Activated CD8-positive, alpha-beta memory T cell treated with anti-CD3 and anti-CD28 coated beads, Interleukin-2, amount 50 U/mL, for 24 hours (primary cell): ENCODE measurements around the gene ZNF483.
"Not testable (repeated sequence)": the region's sequence is repeated elsewhere in the genome, so short reads cannot be mapped to it uniquely, and the experiment has no call there.

Experiments used
- DNase-seq: peaks from one replicate; pipeline ENCODE4 v3.0.0-alpha.2; 2020; ENCODE audit errors: extremely low read depth

Gene ZNF483

DNA sequence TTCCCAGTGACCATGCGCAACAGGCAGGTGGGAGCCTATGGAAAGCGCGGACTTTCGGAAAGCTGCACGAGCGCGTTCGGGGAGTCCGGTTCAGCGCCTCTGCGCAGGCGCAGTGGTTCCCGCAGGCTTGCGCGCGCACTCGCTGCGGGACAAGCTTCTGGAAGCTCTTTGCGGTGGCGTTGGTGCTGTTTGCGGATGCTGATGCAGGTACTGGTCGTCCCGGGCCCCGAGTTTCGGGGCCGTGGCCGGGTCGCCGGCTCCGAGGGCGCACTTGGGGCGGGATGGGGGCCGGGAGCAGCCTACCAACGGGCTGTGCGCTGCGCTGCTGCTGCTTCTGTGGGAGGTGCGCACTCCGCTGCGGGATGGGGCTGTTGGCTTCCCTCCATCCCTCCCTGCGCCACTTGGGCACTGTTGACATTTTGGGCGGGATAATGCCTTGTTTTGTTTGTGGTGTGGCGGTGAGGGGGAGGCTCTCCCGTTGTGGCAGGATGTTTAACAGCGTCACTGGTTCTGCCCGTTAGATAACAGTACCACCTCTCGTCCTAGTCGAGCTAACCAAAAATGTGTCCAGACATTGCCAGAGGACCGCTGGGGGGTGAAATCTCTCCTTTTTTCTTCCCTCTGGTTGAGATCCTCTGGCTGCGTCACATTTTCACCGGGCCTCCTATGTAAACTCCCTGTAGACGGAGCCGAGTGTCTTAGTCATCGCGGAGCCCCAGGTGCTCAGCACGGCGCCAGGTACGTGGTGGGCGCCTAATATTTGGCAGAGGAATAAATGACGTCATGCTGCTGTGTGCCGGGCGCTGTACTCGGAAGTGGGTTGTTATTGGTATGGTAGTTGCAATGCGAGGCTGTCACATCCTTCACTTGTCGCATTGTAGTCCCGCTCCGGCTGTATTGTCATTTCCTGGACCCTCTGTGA is at the start of gene ZNF483:
ZNF483 (plus strand) TSS at position 124 of the 922 bp plus-strand sequence. CDS start 2,217 bp downstream, outside the sequence.
- DNase-seq = peak; percentile 27

DNA sequence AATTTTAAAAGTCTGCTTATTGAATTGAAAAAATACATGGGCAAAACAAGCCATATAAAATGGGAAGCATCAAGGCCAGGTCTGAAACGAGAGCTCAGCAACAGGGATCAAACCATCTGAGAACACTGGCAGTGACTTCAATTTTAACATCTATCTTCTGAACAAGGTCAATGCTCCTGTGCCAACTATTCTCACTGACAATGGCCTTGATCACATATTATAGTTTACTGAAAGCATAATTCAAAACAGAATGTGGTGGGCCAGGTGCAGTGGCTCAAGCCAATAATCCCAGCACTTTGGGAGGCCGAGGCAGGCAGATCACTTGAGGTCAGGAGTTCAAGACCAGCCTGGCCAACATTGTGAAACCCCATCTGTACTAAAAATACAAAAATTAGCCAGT is 49.8 kb upstream of the ZNF483 start:
- DNase-seq = no peak

DNA sequence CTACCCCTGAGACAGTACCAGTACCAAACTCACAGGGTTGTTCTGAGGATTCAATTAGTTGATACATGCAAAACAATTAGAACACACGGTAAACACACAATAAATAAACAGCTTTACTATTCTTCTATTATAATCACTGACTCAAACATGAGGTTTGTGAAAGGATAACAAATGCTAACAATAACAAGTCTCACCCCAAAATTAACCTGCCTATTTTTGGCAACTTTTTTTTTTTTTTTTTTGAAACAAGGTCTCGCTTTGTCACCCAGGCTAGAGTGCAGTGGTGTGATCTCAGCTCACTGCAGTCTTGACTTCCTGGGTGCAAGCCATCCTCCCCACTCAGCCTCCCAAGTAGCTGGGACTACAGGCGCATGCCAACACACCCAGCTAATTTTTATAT is 47.3 kb upstream of the ZNF483 start:
- DNase-seq = no peak

- no peak for DNase-seq
These were observed 42.9 kb upstream of the ZNF483 start for GRCh38 chr9:111481885-111482636.

DNA sequence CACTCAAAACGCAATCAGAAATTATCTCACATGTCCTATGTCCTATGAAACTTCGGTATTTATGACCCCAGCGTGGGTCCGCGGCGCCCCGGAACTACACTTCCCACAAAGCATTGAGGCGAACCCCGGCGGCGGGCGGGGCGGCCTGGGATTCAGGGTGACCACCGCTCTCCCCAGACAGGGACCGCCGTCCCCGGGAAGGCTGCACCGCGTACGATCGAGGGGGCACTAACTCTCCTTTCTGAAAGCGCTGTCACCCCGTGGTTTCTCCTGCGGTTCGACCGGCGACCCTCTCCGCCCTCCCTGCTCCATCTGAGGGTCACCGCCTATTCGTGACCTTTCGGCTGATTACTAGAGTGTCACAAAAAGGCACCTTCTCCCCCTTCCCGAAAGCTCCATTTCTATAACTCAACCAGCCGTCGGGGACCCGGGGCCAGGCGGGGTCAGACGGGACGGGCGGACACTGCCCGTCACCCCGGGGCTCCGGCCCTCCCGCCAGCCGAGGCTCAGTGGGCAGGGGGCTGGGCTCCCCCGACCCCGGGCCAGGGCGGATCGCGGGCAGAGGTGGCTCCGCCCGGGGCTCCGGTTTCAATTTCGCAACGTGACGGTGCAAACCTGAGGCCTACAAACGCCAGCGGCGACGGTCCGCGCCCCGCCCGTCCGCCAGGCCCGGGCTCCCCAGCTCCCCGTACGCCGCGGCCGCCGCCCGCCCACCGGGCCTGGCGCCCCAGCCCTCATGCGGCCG is 42.1 kb upstream of the ZNF483 start:
- DNase-seq = no peak

- no peak for DNase-seq
These were observed 41.5 kb upstream of the ZNF483 start for GRCh38 chr9:111483439-111483857.

GRCh38 chr9:111483858-111484571 is 41.0 kb upstream of the ZNF483 start, which contains the start of gene ECPAS:
Gene ECPAS (minus strand): TSS chr9:111484383. CDS start chr9:111472918, 11,465 bp downstream.
- no peak for DNase-seq

GRCh38 chr9:111484572-111484894 is 40.4 kb upstream of the ZNF483 start:
- no peak for DNase-seq

GRCh38 chr9:111497196-111497595 is 27.8 kb upstream of the ZNF483 start:
- DNase-seq = not testable (repeated sequence)

GRCh38 chr9:111501005-111501562 is 23.9 kb upstream of the ZNF483 start:
- no peak for DNase-seq

DNA sequence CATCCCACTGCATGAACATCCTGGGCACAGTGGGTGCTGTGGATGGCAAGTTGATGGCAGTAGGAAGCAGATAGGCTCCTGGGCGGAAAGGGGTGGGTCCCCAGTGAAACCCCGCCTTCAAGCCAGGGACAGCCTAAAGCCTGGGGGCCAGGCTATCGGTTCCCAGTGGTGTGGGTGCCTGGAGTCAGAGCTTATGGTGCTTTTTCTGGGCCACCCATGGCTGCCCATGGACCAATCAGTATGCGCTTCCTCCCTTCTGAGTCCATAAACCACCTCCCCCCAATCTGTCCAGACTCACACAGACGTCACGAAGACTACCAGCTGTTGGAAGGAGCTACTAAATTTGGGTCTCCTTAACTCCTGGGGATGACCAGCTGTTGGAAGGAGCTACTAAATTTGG is 23.3 kb upstream of the ZNF483 start:
- DNase-seq = no peak

- DNase-seq = no peak
These were observed 22.5 kb upstream of the ZNF483 start for GRCh38 chr9:111502506-111502905.

GRCh38 chr9:111511581-111511980 is 13.4 kb upstream of the ZNF483 start:
- DNase-seq = not testable (repeated sequence)

- DNase-seq = no peak
These were observed 10.0 kb upstream of the ZNF483 start for GRCh38 chr9:111514967-111515366.

GRCh38 chr9:111516061-111516465 is 8.9 kb upstream of the ZNF483 start:
- DNase-seq = no peak

GRCh38 chr9:111524731-111525055 is 286 bp upstream of the ZNF483 start:
- DNase-seq = no peak

- no peak for DNase-seq
These were observed 2.4 kb downstream of the ZNF483 start for GRCh38 chr9:111527347-111527746.

DNA sequence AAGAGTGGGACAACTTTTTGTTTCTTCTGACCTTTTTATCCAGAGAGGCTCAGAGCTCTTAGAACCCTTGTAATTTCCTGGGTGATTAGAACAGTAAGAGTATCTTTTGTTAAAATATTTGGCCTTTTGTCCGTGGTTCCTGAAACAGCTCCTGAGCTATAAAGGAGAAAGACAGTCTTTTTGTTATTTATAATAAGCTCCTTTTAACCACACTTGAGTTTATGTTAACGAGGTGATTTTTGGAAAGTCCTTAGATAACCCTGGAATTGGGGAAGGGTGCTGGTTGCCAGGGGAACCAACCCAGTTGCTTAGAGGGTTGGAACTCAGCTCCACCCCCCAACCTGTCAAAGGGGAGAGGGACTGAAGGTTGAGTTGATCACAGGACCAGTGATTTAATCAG is 4.8 kb downstream of the ZNF483 start:
- no peak for DNase-seq

GRCh38 chr9:111531716-111532115 is 6.7 kb downstream of the ZNF483 start:
- no peak for DNase-seq

GRCh38 chr9:111533099-111533790 is 8.3 kb downstream of the ZNF483 start:
- no peak for DNase-seq
